Skeletal muscle tissue (tissue), 4 donors: ENCODE measurements around the gene CDH24. TPM values are rescaled to one million over a fixed set of nuclear protein-coding genes. Genes with fewer than 3 reads are reported as not detected.
A peak's percentile ranks its signal among the peaks of the same experiment; 100 is the strongest.

Experiments
- H3K27ac ChIP-seq: one replicate; pipeline ENCODE4 v1.7.0; 2013; ENCODE audit warnings: mild to moderate bottlenecking, low read depth, low read length, inconsistent platforms
- H3K27me3 ChIP-seq, 3 donors: one replicate each; pipeline ENCODE4 v1.7.0; 2013; ENCODE audit warnings: low read length in 3 of 3; ENCODE audit not compliant: control insufficient read depth in 3 of 3, insufficient read depth in 3 of 3
- H3K36me3 ChIP-seq, 3 donors: one replicate each; pipeline ENCODE4 v1.7.0; 2013; ENCODE audit warnings: low read length in 3 of 3; ENCODE audit not compliant: control insufficient read depth in 3 of 3, insufficient read depth in 3 of 3
- H3K4me1 ChIP-seq, 3 donors: one replicate each; pipeline ENCODE4 v1.7.0; 2013; ENCODE audit warnings: low read length in 3 of 3, mild to moderate bottlenecking in 3 of 3; ENCODE audit not compliant: control insufficient read depth in 3 of 3, insufficient read depth in 3 of 3
- H3K4me3 ChIP-seq, 3 donors: one replicate each; pipeline ENCODE4 v1.7.0; 2013; ENCODE audit warnings: low read length in 3 of 3
- H3K9ac ChIP-seq, 3 donors: one replicate each; pipeline ENCODE4 v1.7.0; 2013; ENCODE audit warnings: low read length in 3 of 3, mild to moderate bottlenecking in 3 of 3, moderate library complexity in 2 of 3, low read depth in 1 of 3
- H3K9me3 ChIP-seq, 3 donors: one replicate each; pipeline ENCODE4 v1.7.0; 2013; ENCODE audit warnings: low read length in 3 of 3; ENCODE audit not compliant: control insufficient read depth in 3 of 3
- total RNA-seq: library from RNA; depleted of rRNA; stranded (reverse); fragments of >200 nt; gene quantifications from one replicate; pipeline ENCODE4 v1.2.3, GENCODE V29; 2014
- donor health status: Osteomylitis.

CDH24 gene
- total RNA-seq, 1 donor from 2014 or later = 1.6 TPM

- H3K9me3 ChIP-seq = no peaks in the 10 kb centered on the region
- H3K27me3 ChIP-seq = no peaks in the 10 kb centered on the region
- H3K27ac ChIP-seq = no peak overlapping the region
- H3K4me3 ChIP-seq = no peak overlapping the region
- H3K9ac ChIP-seq = no peak overlapping the region
- H3K4me1 ChIP-seq = peaks cover 0 to 9% (median 3%) of the 10 kb centered on the region in 3 donors
- no peaks in the 10 kb centered on the region for H3K36me3 ChIP-seq
These were observed 10.2 kb downstream of the CDH24 start for GRCh38 chr14:23047034-23047634.

DNA sequence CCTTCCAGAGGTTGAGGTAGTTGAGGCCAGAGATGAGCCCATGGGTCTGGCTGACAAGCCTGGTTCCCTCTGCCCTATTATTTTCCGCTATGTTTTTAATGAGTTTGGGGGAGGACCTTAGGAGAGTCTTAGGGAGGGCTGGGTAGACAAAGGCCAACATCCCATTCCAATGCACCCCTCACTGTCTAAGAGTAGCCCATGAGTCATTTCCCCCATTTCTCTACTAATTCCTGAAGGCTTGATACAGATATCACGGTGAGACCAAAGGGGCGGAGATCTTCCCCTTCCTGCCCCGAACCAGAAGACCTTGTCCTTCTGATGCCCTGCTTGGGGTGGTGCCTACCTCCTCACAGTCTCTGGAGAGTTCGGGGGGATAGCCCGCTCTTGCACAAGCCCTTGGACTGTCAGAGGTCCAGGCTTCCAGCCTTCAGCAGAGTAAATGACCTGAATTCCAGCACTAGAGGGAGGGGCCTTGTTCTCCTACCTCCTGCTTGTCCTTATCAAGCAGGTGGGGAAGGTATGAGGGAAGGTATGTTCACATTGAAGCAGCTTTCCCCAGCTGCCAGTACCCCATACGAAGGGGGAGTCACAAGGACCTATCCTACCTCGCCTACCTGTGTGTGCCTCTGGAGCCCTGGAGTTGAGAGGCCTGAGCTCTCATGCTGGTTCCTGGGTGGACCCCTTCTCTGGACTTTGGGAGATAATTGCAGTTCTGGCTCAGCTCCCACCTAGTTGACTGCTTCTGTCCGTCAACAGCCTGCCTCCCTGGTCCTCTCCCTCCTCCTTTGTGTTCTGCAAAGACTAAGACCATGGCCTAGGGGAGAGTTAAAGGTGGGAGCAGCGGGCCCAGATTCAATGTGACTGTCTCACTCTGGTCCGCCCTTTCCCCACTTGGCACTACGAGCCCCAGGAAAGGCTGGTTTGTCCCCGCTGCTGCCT lies 11.6 kb downstream of the CDH24 start:
- Histone ChIP-seq H3K36me3 (no peaks in the 10 kb centered on the region), H3K27ac (no peak overlapping the region), H3K4me3 (no peak overlapping the region), H3K9me3 (no peaks in the 10 kb centered on the region), H3K4me1 (peaks cover 0 to 9% (median 3%) of the 10 kb centered on the region in 3 donors), H3K27me3 (no peaks in the 10 kb centered on the region), H3K9ac (no peak overlapping the region)

DNA sequence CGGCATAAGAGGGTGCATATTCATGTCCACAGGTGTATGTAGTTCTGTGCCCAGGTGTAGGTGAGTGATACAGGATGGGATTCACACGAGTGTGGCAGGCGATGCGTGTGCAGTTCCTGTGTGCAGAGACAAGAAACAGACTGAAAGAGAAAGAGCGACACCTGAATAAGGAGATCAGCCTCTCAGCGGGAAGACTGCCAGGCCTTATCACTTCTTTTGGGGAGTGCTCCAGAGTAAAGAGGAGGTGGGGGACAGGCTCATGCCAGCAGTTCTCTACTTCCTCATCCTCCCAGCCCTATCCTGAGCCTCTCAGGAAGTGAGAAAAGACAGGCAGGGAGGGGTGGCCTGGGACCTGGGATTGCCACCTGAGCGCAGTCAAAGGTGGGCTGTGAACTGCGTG lies 12.5 kb downstream of the CDH24 start:
- Histone ChIP-seq H3K27ac (no peak overlapping the region), H3K4me1 (peaks cover 0 to 9% (median 3%) of the 10 kb centered on the region in 3 donors), H3K9me3 (no peaks in the 10 kb centered on the region), H3K27me3 (no peaks in the 10 kb centered on the region), H3K4me3 (no peak overlapping the region), H3K36me3 (no peaks in the 10 kb centered on the region), H3K9ac (no peak overlapping the region)

DNA sequence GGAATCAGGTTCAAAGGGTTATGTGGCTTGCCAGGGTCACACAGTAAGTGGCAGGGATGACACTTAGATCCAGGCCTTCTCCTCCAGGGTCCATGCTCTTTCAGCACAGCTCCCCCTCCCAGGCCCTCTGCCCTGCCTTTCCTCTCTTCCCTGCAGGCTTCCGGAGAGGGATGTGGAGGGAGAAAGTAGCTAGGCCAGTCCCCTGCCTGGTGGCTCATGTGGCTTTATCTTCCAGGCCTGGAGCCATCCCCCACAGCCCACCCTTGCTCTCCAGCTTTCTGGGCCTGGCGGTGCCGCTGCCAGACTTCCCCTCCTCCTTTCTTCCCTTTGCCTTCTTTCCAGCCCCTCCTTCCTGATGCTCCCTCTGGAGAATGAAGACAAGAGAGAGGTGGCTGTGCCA lies 13.6 kb downstream of the CDH24 start:
- Histone ChIP-seq H3K4me3 (no peak overlapping the region), H3K27ac (no peak overlapping the region), H3K9me3 (no peaks in the 10 kb centered on the region), H3K9ac (peak overlapping the region in 1 of 3 donors; percentile 33), H3K27me3 (no peaks in the 10 kb centered on the region), H3K4me1 (peaks cover 0 to 9% (median 3%) of the 10 kb centered on the region in 3 donors), H3K36me3 (no peaks in the 10 kb centered on the region)

GRCh38 chr14:23043145-23043544 lies 14.2 kb downstream of the CDH24 start:
- no peaks in the 10 kb centered on the region for H3K9me3 ChIP-seq
- no peak overlapping the region for H3K27ac ChIP-seq
- H3K4me3 ChIP-seq = no peak overlapping the region
- peaks cover 0 to 9% (median 3%) of the 10 kb centered on the region in 3 donors for H3K4me1 ChIP-seq
- no peaks in the 10 kb centered on the region for H3K36me3 ChIP-seq
- H3K27me3 ChIP-seq = no peaks in the 10 kb centered on the region
- no peak overlapping the region for H3K9ac ChIP-seq

DNA sequence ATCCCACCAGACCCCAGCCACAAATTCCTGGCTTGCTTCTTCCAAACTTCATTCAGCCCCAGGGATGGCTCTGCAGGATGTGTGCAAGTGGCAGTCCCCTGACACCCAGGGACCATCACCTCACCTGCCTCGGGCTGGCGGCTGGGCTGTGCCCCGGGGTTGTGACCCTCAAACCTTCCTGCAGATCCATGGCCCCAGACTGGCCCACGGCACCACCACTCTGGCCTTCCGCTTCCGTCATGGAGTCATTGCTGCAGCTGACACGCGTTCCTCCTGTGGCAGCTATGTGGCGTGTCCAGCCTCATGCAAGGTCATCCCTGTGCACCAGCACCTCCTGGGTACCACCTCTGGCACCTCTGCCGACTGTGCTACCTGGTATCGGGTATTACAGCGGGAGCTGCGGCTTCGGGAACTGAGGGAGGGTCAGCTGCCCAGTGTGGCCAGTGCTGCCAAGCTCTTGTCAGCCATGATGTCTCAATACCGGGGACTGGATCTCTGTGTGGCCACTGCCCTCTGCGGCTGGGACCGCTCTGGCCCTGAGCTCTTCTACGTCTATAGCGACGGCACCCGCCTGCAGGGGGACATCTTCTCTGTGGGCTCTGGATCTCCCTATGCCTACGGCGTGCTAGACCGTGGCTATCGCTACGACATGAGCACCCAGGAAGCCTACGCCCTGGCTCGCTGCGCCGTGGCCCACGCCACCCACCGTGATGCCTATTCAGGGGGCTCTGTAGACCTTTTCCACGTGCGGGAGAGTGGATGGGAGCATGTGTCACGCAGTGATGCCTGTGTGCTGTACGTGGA lies 15.0 kb downstream of the CDH24 start, which contains the start of gene PSMB11:
Gene PSMB11 (plus strand): TSS at position 51 of the 804 bp plus-strand sequence. CDS start 14 bp downstream, at position 65.
- no peak within 1 kb of the TSS for H3K4me3 ChIP-seq
- H3K36me3 ChIP-seq = no peaks in the 10 kb centered on the region
- H3K27me3 ChIP-seq = no peaks in the 10 kb centered on the region
- no peaks in the 10 kb centered on the region for H3K9me3 ChIP-seq
- H3K9ac ChIP-seq = no peak within 1 kb of the TSS
- H3K27ac ChIP-seq = no peak within 1 kb of the TSS
- peaks cover 0 to 9% (median 3%) of the 10 kb centered on the region in 3 donors for H3K4me1 ChIP-seq

DNA sequence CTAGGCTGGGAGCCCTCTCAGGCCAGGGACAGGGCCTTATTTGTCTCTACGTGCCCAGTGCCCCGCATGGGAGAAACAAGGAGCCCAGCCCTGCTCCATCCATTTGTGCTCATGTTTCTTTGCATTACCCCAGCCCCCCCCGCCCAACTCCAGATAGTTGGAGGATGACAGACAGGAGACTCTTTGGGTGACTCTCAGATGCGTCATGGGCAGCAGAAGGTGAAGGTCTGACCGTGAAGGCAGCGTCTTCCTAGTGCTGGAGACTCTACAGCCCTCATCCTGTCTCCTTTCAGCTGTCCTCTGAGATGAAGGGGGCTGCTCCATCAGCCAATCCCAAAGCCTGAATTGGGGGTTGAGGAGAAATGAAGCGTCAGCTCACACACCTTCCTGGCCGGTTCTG lies 15.6 kb downstream of the CDH24 start:
- H3K9me3 ChIP-seq = no peaks in the 10 kb centered on the region
- no peak overlapping the region for H3K27ac ChIP-seq

GRCh38 chr14:23040100-23040499 lies 17.2 kb downstream of the CDH24 start:
- Histone ChIP-seq H3K9me3 (no peaks in the 10 kb centered on the region), H3K27me3 (no peaks in the 10 kb centered on the region), H3K4me1 (peaks cover 0 to 5% (median 3%) of the 10 kb centered on the region in 3 donors), H3K4me3 (no peak overlapping the region), H3K9ac (no peak overlapping the region), H3K27ac (no peak overlapping the region), H3K36me3 (no peaks in the 10 kb centered on the region)

More for the DNA sequence above, 15.6 kb downstream of the CDH24 start:
- Histone ChIP-seq H3K4me1 (peaks cover 0 to 9% (median 3%) of the 10 kb centered on the region in 3 donors), H3K9ac (no peak overlapping the region), H3K36me3 (no peaks in the 10 kb centered on the region), H3K27me3 (no peaks in the 10 kb centered on the region), H3K4me3 (no peak overlapping the region)

DNA sequence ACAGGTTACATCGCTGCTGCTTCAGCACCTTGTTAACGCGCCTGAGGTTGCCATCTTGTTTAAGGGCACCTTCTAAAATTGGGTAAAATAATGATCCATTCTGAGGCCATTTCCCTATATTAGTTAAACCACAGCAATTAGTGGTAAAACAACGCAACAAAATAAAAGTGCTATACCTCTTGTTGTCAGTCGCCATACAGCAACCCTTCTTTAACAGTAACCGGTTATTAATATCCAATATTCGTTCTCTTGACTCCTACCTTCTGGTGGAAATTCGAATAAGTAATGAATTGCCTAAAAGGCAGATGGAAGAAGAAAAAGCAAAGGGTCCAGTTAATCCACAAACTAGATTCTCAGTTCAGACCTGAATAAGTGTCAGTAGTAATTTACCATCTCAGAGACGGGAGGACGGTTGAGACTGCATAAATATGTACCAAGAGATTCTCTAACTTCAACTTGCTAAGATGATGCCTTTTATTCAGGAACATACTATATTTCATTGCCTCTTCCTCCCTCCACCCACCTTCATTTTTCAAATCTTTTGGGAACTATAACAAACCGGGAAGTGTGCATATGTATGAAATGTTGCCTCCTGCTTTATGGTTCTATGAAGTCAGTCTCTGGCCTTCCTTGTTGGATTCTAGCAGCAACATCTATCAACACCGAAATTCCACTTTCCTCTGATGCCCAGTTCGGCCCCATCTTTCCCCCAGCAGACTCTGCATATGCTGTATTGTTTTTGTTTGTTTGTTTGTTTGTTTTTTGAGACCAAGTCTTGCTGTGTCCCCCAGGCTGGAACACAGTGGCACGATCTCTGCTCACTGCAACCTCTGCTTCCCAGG lies 21.8 kb downstream of the CDH24 start:
- Histone ChIP-seq H3K4me1 (peaks cover 10 to 21% (median 17%) of the 10 kb centered on the region in 3 donors), H3K9ac (peak overlapping the region; percentile 98 to 99 (median 99)), H3K9me3 (no peaks in the 10 kb centered on the region), H3K27ac (peak overlapping the region; percentile 98), H3K27me3 (no peaks in the 10 kb centered on the region), H3K4me3 (peak overlapping the region; percentile 89 to 97 (median 97)), H3K36me3 (peaks cover 15 to 18% (median 15%) of the 10 kb centered on the region in 3 donors)
